Activated CD4-positive, alpha-beta memory T cell treated with anti-CD3 and anti-CD28 coated beads, Interleukin-2, amount 10 ng/mL, durations not matched to agents 7 days and 5 days (primary cell): ENCODE measurements around the gene BAZ1A. TPM values are rescaled to one million over a fixed set of nuclear protein-coding genes. Genes with fewer than 3 reads are reported as not detected.

Experiments
- CTCF ChIA-PET: fragments of 350-600 bp; sonication (Branson Sonifier 250); formaldehyde crosslinking; loops from one replicate; lab custom pipeline; 2021; ENCODE audit warnings: antibody characterized with exemption, inconsistent platforms; lab: Charles Lee
- POLR2A ChIA-PET: fragments of 350-600 bp; sonication (Branson Sonifier 250); formaldehyde crosslinking; loops from one replicate; lab custom pipeline; 2021; ENCODE audit warnings: antibody characterized with exemption; lab: Charles Lee
- DNase-seq: peaks from one replicate; pipeline ENCODE4 v3.0.0-alpha.2; 2020
- H3K27ac Mint-ChIP-seq: one replicate; pipeline ENCODE4 v1.8.0; 2021; ENCODE audit warnings: mild to moderate bottlenecking, mixed read lengths
- H3K27me3 Mint-ChIP-seq: one replicate; pipeline ENCODE4 v1.8.0; 2021; ENCODE audit warnings: mixed read lengths
- H3K36me3 Mint-ChIP-seq: one replicate; pipeline ENCODE4 v1.8.0; 2021; ENCODE audit warnings: low read depth, mixed read lengths
- H3K4me1 Mint-ChIP-seq: one replicate; pipeline ENCODE4 v1.8.0; 2021; ENCODE audit warnings: mixed read lengths
- H3K4me3 Mint-ChIP-seq: one replicate; pipeline ENCODE4 v1.8.0; 2021; ENCODE audit warnings: mild to moderate bottlenecking, mixed read lengths
- H3K9me3 Mint-ChIP-seq: one replicate; pipeline ENCODE4 v1.8.0; 2021; ENCODE audit warnings: mixed read lengths
- total RNA-seq, 2 experiments: library from RNA; stranded (reverse); gene quantifications; one replicate each; pipeline ENCODE4 v1.2.3, GENCODE V29; 2021

BAZ1A gene
- total RNA-seq, 2 experiments from 2014 or later = 49.8 to 53.1 TPM

DNA sequence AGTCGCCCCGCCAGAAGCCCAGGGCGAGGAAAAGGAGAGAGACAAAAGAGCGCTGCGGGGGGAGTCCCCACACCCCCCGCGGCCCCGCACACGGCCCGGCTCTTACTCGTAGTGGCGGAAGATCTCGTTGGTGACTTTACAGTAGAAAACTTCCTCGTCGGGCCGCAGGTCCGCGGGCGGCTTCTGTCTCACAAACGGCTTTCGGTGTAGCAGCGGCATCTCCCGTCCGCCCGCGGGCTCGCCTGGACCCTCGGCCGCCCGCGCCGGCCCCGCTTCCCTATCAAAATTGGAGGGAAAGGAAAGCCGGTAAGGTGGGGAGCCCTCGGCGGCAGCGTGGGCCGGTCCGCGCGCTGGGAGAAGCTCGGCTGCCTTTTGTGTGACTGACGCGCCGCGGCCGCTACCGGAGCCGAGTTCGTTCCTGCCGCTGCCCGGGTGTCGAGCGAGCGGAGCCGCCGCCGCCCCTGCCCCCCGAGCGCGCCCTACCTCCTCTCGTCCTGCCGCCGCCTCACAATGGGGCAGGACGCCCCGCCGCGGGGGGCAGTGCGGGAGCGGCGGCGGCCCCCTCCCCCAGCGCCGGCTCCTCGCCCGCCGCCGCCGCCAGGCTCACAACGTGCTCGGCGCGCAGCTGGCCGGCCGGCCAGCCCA, 652 bp downstream of the BAZ1A start:
- Mint-ChIP-seq H3K27me3 (no peaks in the 10 kb centered on the region), H3K4me3 (peak overlapping the region; percentile 96), H3K9me3 (no peaks in the 10 kb centered on the region), H3K36me3 (peaks cover 38% of the 10 kb centered on the region), H3K27ac (peak overlapping the region; percentile 92), H3K4me1 (peaks cover 44% of the 10 kb centered on the region)
- POLR2A ChIA-PET = interaction anchor here (0.9 to 3.7 kb wide), 24 partner anchors 9 to 530 kb away, joined by 3 to 93 read pairs (median 5); partner anchors contain the start of genes CFL2, FAM177A1, NFKBIA and PPP2R3C
- peak; percentile 56 for DNase-seq
- CTCF ChIA-PET = interaction anchor here (0.7 to 1.3 kb wide), 3 partner anchors 18 to 106 kb away, joined by 3 to 4 read pairs (median 3); no protein-coding TSS in a partner anchor

DNA sequence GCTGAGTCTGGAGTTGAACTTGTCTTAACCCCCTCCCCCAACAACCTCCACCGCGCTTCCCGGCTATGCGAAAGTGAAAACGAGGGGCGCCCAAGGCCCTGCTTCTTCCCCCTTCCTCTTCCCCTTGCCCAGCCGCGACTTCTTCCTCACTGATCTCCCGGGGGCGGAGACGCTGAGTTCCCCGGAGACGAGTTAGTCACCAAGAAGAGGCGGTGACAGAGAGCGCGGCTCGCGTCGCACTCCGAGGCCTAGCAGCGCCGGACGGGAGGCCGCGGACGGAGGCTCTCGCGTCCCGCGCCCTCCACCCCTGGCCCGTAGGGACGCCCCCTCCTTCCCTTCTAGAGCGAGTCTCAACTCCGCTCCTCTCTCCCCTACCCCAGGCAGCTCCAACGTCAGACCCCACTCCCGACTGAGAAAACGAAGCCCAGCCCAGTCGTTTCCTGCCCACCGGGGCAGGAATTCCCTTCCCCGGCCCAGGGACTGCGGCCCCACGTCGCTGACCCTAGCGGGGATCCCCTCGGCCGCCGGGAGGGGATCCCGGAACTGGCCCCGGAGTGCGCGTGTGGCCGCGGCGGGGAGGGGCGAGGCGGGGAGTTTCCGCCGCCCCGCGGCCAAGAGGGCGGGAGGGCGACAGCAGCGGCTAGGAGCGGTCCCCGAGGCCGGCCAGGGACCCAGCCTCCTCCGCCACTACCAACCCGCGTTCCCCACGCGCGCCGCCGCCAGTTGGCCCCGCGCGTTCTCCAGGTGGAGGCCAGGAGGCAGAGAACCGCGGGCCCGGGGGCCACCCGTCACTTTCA, 1.4 kb downstream of the BAZ1A start:
- Mint-ChIP-seq H3K9me3 (no peaks in the 10 kb centered on the region), H3K4me3 (peak overlapping the region; percentile 82), H3K36me3 (peaks cover 40% of the 10 kb centered on the region), H3K4me1 (peaks cover 48% of the 10 kb centered on the region), H3K27ac (peak overlapping the region; percentile 92), H3K27me3 (no peaks in the 10 kb centered on the region)
- ChIA-PET CTCF (no interaction called here), POLR2A (interaction anchor here (0.6 to 3.7 kb wide), 23 partner anchors 10 to 531 kb away, joined by 3 to 93 read pairs (median 5); partner anchors contain the start of genes FAM177A1, NFKBIA, PPP2R3C and SNX6)
- DNase-seq = peak; percentile 86

DNA sequence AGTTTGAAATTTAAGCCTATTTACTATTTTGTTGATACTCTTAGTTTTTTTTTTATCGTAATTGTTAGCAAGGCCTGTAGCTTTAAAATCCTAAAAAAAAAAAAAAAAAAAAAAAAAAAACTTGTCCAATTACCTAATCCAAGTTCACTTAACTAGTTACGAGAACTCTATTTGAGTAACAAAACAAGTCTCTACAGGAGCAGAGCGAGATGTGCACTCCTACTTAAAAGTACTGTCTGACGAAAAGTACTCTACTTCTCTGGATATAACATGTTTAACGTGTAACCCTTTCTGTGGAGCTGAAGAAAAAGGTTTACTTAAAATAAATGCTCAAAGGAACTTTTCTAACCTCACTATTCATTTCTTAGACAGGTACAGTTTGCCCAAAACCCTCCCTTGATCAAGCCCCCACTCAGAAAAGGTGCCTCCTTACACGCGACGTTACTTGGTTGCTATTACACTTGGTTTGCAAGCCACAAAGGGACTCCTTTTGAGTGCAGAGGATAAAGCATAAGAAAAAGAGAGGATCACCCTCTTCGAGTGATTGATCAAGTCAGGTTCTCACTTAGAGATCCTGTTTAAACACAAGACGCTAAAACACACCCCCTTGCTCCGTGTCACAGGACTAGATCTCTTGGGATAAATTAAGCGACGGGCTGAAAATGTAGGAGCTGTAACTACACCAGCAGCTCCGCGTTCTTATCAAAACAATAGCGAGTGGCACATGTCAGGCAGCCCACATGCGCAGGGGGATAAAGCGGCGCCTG, 2.2 kb downstream of the BAZ1A start:
- peak overlapping the region; percentile 82 for H3K4me3 Mint-ChIP-seq
- peaks cover 52% of the 10 kb centered on the region for H3K4me1 Mint-ChIP-seq
- H3K9me3 Mint-ChIP-seq = no peaks in the 10 kb centered on the region
- H3K27ac Mint-ChIP-seq = peak overlapping the region; percentile 92
- POLR2A ChIA-PET = interaction anchor here (0.6 to 3.7 kb wide), 24 partner anchors 9 to 531 kb away, joined by 3 to 93 read pairs (median 4); partner anchors contain the start of genes FAM177A1, NFKBIA, PPP2R3C and SNX6
- CTCF ChIA-PET = interaction anchor here (0.8 to 1.2 kb wide), 3 partner anchors 108 to 200 kb away, joined by 3 to 4 read pairs (median 4); no protein-coding TSS in a partner anchor
- DNase-seq = no peak
- H3K36me3 Mint-ChIP-seq = peaks cover 44% of the 10 kb centered on the region
- H3K27me3 Mint-ChIP-seq = no peaks in the 10 kb centered on the region

- Mint-ChIP-seq H3K27ac (no peak overlapping the region), H3K27me3 (no peaks in the 10 kb centered on the region)
- CTCF ChIA-PET = no interaction called here
These were observed 8.0 kb downstream of the BAZ1A start for GRCh38 chr14:34867199-34867598.

GRCh38 chr14:34865889-34866574, 9.1 kb downstream of the BAZ1A start:
- no peak for DNase-seq
- Mint-ChIP-seq H3K4me3 (no peak overlapping the region), H3K4me1 (peaks cover 34% of the 10 kb centered on the region), H3K27ac (no peak overlapping the region), H3K9me3 (no peaks in the 10 kb centered on the region), H3K36me3 (peaks cover 40% of the 10 kb centered on the region), H3K27me3 (no peaks in the 10 kb centered on the region)
- ChIA-PET CTCF (interaction anchor here (0.6 to 1.0 kb wide), 4 partner anchors 18 to 454 kb away, joined by 3 to 4 read pairs (median 3); no protein-coding TSS in a partner anchor), POLR2A (interaction anchor here (1.4 to 2.5 kb wide), 2 partner anchors 9 to 256 kb away, joined by 3 to 7 read pairs; partner anchors contain the start of genes BAZ1A, PPP2R3C and PRORP)

More at GRCh38 chr14:34867199-34867598, 8.0 kb downstream of the BAZ1A start:
- POLR2A ChIA-PET = interaction anchor here (1.0 kb wide), 1 partner anchor 115 kb away, joined by 3 read pairs; no protein-coding TSS in a partner anchor
- Mint-ChIP-seq H3K9me3 (no peaks in the 10 kb centered on the region), H3K4me1 (peaks cover 45% of the 10 kb centered on the region), H3K36me3 (peaks cover 42% of the 10 kb centered on the region), H3K4me3 (no peak overlapping the region)
- DNase-seq = no peak

DNA sequence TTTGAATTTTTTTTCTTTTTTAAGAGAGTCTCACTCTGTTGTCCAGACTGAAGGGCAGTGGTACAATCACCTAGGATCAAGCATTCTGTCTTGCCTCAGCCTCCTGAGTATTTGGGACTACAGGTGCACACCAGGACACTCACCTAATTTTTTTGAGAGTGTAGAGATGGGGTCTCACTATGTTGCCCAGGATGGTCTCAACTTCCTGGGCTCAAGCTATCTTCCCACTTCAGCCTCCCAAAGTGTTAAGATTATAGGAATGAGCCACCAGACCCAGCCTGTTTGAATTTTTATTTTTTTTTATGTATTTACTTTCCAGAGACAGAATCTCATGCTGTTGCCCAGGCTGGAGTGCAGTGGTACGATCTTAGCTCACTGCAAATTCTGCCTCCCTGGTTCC, 11.3 kb downstream of the BAZ1A start:
- no peak overlapping the region for H3K27ac Mint-ChIP-seq
- no peak for DNase-seq
- H3K36me3 Mint-ChIP-seq = peaks cover 40% of the 10 kb centered on the region
- CTCF ChIA-PET = no interaction called here
- POLR2A ChIA-PET = interaction anchor here (0.6 to 1.8 kb wide), 2 partner anchors 9 to 358 kb away, joined by 4 to 5 read pairs; no protein-coding TSS in a partner anchor
- H3K27me3 Mint-ChIP-seq = no peaks in the 10 kb centered on the region
- H3K9me3 Mint-ChIP-seq = peaks cover under 1% of the 10 kb centered on the region
- H3K4me3 Mint-ChIP-seq = no peak overlapping the region
- H3K4me1 Mint-ChIP-seq = peaks cover 17% of the 10 kb centered on the region

DNA sequence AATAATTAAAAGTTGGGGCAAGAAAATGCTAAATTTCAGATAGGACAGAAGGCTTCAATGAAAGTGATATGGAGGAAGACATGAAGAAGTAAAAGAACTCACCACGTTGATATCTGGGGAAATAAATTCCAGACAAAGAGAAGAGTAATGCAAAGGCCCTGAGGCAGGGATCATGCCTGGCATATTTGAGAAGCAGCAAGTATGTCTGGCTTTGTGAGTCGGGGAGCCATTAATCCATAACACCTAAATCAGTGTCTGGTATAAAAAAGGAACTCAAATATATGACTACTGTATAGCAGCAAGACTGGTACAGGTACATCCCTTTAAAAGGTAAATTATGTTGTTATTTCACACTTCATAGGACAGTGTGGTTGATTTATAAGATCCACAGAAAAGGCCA, 16.4 kb downstream of the BAZ1A start:
- peaks cover 2% of the 10 kb centered on the region for H3K9me3 Mint-ChIP-seq
- H3K4me3 Mint-ChIP-seq = no peak overlapping the region
- peaks cover 26% of the 10 kb centered on the region for H3K4me1 Mint-ChIP-seq
- peaks cover 58% of the 10 kb centered on the region for H3K36me3 Mint-ChIP-seq
- DNase-seq = no peak
- H3K27ac Mint-ChIP-seq = peak overlapping the region; percentile 61
- CTCF ChIA-PET = no interaction called here
- POLR2A ChIA-PET = interaction anchor here (0.6 to 2.3 kb wide), 3 partner anchors 9 to 89 kb away, joined by 3 to 16 read pairs (median 7); partner anchors contain the start of gene BAZ1A
- H3K27me3 Mint-ChIP-seq = no peaks in the 10 kb centered on the region

- Mint-ChIP-seq H3K4me1 (peaks cover 26% of the 10 kb centered on the region), H3K27ac (peak overlapping the region; percentile 82), H3K4me3 (peak overlapping the region; percentile 1), H3K27me3 (no peaks in the 10 kb centered on the region), H3K9me3 (peaks cover 2% of the 10 kb centered on the region), H3K36me3 (peaks cover 67% of the 10 kb centered on the region)
- DNase-seq = peak; percentile 56
- POLR2A ChIA-PET = interaction anchor here (0.7 to 2.3 kb wide), 7 partner anchors 9 to 125 kb away, joined by 3 to 16 read pairs (median 4); partner anchors contain the start of genes BAZ1A and SRP54
- CTCF ChIA-PET = no interaction called here
These were observed 17.3 kb downstream of the BAZ1A start for GRCh38 chr14:34857689-34858449.

GRCh38 chr14:34853041-34853440, 22.1 kb downstream of the BAZ1A start:
- Mint-ChIP-seq H3K4me3 (no peak overlapping the region), H3K36me3 (peaks cover 57% of the 10 kb centered on the region), H3K27ac (no peak overlapping the region), H3K27me3 (no peaks in the 10 kb centered on the region), H3K9me3 (no peaks in the 10 kb centered on the region), H3K4me1 (peaks cover 22% of the 10 kb centered on the region)
- ChIA-PET POLR2A (interaction anchor here (1.9 kb wide), 1 partner anchor 20 kb away, joined by 8 read pairs; no protein-coding TSS in a partner anchor), CTCF (no interaction called here)
- DNase-seq = no peak

DNA sequence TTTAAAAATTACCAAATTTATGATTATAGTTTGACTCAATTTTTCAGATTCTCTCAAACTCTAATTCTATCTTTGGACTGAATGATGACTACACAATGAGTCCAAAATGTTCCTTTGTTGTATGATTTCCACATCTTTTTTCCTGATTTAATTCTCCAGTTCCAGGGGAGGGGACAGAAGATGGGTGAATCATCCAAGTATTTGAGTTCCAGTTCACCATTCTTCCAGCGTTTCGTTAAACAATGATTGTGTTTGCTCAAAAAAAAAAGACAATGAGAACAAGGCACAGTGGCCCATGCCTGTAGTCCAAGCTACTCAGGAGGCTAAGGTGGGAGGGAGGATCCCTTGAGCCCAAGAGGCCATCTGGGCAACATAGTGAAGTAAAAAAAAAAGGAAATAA, 23.8 kb downstream of the BAZ1A start:
- CTCF ChIA-PET = no interaction called here

GRCh38 chr14:34845869-34846268, 29.3 kb downstream of the BAZ1A start:
- ChIA-PET POLR2A (interaction anchor here (0.6 to 1.0 kb wide), 2 partner anchors 11 to 29 kb away, joined by 3 to 4 read pairs; partner anchors contain the start of gene BAZ1A), CTCF (no interaction called here)
- DNase-seq = no peak
- peaks cover 46% of the 10 kb centered on the region for H3K36me3 Mint-ChIP-seq
- no peak overlapping the region for H3K4me3 Mint-ChIP-seq
- H3K4me1 Mint-ChIP-seq = peaks cover 21% of the 10 kb centered on the region
- no peaks in the 10 kb centered on the region for H3K27me3 Mint-ChIP-seq
- H3K27ac Mint-ChIP-seq = no peak overlapping the region
- H3K9me3 Mint-ChIP-seq = no peaks in the 10 kb centered on the region

More for the DNA sequence above, 23.8 kb downstream of the BAZ1A start:
- POLR2A ChIA-PET = interaction anchor here (1.9 kb wide), 1 partner anchor 22 kb away, joined by 8 read pairs; no protein-coding TSS in a partner anchor
- H3K4me1 Mint-ChIP-seq = peaks cover 11% of the 10 kb centered on the region
- no peak overlapping the region for H3K27ac Mint-ChIP-seq
- no peaks in the 10 kb centered on the region for H3K9me3 Mint-ChIP-seq
- no peak for DNase-seq
- peaks cover 52% of the 10 kb centered on the region for H3K36me3 Mint-ChIP-seq
- no peak overlapping the region for H3K4me3 Mint-ChIP-seq
- H3K27me3 Mint-ChIP-seq = no peaks in the 10 kb centered on the region
